ENCODE data around the gene GHRH.

Gene GHRH

DNA sequence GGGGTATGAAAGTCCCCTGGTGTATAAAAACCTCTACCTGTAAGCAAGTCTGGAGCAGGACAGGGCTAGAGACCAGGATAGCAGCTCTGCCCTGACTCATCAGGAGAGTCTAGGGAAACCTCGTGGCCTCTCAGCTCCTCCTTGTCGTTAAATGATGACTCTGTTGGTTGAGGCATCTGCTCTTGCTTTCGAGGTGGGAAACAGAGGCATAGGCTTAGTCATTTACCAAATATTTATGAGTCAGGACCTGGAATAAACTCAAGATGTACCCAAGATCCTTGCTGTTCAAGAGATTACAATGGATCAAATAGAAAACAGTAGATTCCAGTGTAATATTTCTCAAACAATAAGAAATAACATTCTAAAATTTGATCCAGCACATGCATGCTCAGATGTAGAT, 33.4 kb upstream of the GHRH start:
- Histone ChIP-seq H2BK15ac (ENCODE audit: low read depth, poor library complexity, severe bottlenecking) (no peak overlapping the region), H3K27ac (ENCODE audit: low read length, poor library complexity, severe bottlenecking) (peak overlapping the region; percentile 82), H2BK120ac (ENCODE audit: low read depth, low read length) (no peak overlapping the region), H3K23ac (ENCODE audit: low read length in 2 of 2) (no peak overlapping the region), H3K9me3 (ENCODE audit: control insufficient read depth, low read length) (no peaks in the 10 kb centered on the region), H3K79me1 (replicated peaks; ENCODE audit: low read length, poor library complexity, severe bottlenecking) (peaks cover 9% of the 10 kb centered on the region), H3K36me3 (ENCODE audit: control insufficient read depth in 1 of 2, insufficient read depth in 2 of 2, low read depth in 1 of 2, low read length in 2 of 2) (peaks cover 8 to 15% of the 10 kb centered on the region in 2 experiments), H2BK5ac (ENCODE audit: low read depth, low read length, poor library complexity, severe bottlenecking) (no peak overlapping the region), H3K4me2 (ENCODE audit: low read length, poor library complexity, severe bottlenecking) (no peak overlapping the region), H3K27me3 (ENCODE audit: control insufficient read depth in 1 of 2, insufficient read depth in 1 of 2, low read length in 2 of 2) (no peaks in the 10 kb centered on the region), H3K9ac (ENCODE audit: low read length) (peak overlapping the region; percentile 76), H3K4ac (ENCODE audit: low read depth in 1 of 2, low read length in 2 of 2) (no peak overlapping the region), H3K4me3 (ENCODE audit: insufficient read depth in 1 of 2, low read depth in 1 of 2, low read length in 2 of 2) (no peak overlapping the region), H2AFZ (ENCODE audit: low read depth, low read length) (no peak overlapping the region), H3K18ac (ENCODE audit: low read depth in 1 of 2, low read length in 2 of 2) (no peak overlapping the region), H4K8ac (ENCODE audit: low read length) (no peak overlapping the region), H3K4me1 (ENCODE audit: control insufficient read depth, insufficient read depth, low read depth, low read length) (peaks cover 19% of the 10 kb centered on the region), H4K91ac (ENCODE audit: low read length) (no peak overlapping the region), H2BK12ac (ENCODE audit: low read length in 2 of 2) (no peak overlapping the region), H3K14ac (ENCODE audit: low read length in 2 of 2) (no peak overlapping the region), H2AK5ac (ENCODE audit: low read length, severe bottlenecking) (no peak overlapping the region)
- DNase-seq, result peak; percentile 98
- 0% methylated on average over 1 of the region's 3 CpGs for WGBS

DNA sequence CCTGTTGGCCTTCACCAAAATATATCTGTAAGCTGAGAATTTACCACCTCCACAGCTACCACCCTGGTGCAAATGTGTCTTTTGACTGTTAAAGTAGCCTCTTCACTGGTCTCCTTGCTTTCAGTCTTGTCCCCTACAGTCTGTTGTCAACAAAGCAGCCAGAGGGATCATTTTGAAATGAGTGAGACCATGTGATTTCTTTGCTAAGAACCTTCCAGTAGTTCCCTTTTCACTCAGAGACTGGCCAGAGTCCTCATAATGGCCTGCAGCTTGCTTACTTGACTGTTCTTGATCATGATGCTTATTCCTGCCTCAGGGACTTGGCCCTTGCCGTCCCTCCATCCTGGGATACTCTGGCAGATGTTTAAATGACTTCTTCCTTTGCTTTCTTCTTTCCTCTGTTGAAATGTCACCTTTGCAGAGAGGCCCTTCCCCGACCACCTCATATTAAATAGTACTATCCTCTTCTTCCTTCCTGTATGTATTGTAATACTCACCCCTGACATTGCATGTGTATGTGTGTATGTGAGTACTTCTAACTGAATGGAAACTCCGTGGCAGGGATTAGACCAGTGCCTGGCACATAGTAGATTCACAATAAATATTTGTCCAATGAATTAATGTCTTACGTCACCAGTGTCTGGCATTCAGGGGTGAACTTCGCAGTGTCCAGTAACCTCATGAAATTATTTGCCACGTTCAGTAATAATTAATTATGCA, 32.8 kb upstream of the GHRH start:
- Histone ChIP-seq H3K18ac (ENCODE audit: low read depth in 1 of 2, low read length in 2 of 2) (peak overlapping the region in 1 of 2 experiments; percentile 42), H2BK15ac (ENCODE audit: low read depth, poor library complexity, severe bottlenecking) (no peak overlapping the region), H2BK12ac (ENCODE audit: low read length in 2 of 2) (peak overlapping the region in 1 of 2 experiments; percentile 69), H2AK5ac (ENCODE audit: low read length, severe bottlenecking) (peak overlapping the region; percentile 93), H3K23ac (ENCODE audit: low read length in 2 of 2) (no peak overlapping the region), H3K9me3 (ENCODE audit: control insufficient read depth, low read length) (no peaks in the 10 kb centered on the region), H3K9ac (ENCODE audit: low read length) (peak overlapping the region; percentile 70), H3K36me3 (ENCODE audit: control insufficient read depth in 1 of 2, insufficient read depth in 2 of 2, low read depth in 1 of 2, low read length in 2 of 2) (peaks cover 8 to 9% of the 10 kb centered on the region in 2 experiments), H3K4me1 (ENCODE audit: control insufficient read depth, insufficient read depth, low read depth, low read length) (peaks cover 15% of the 10 kb centered on the region), H2BK120ac (ENCODE audit: low read depth, low read length) (no peak overlapping the region), H3K79me1 (replicated peaks; ENCODE audit: low read length, poor library complexity, severe bottlenecking) (peaks cover 9% of the 10 kb centered on the region), H3K4me3 (ENCODE audit: insufficient read depth in 1 of 2, low read depth in 1 of 2, low read length in 2 of 2) (no peak overlapping the region), H2AFZ (ENCODE audit: low read depth, low read length) (no peak overlapping the region), H3K27ac (ENCODE audit: low read length, poor library complexity, severe bottlenecking) (peak overlapping the region; percentile 82), H2BK5ac (ENCODE audit: low read depth, low read length, poor library complexity, severe bottlenecking) (peak overlapping the region; percentile 60), H3K4ac (ENCODE audit: low read depth in 1 of 2, low read length in 2 of 2) (peak overlapping the region in 1 of 2 experiments; percentile 38), H4K91ac (ENCODE audit: low read length) (no peak overlapping the region), H3K14ac (ENCODE audit: low read length in 2 of 2) (no peak overlapping the region), H3K4me2 (ENCODE audit: low read length, poor library complexity, severe bottlenecking) (no peak overlapping the region), H3K27me3 (ENCODE audit: control insufficient read depth in 1 of 2, insufficient read depth in 1 of 2, low read length in 2 of 2) (no peaks in the 10 kb centered on the region), H4K8ac (ENCODE audit: low read length) (no peak overlapping the region)
- peak; percentile 89 for DNase-seq
- WGBS, result 28% methylated on average over 3 of the region's 6 CpGs

DNA sequence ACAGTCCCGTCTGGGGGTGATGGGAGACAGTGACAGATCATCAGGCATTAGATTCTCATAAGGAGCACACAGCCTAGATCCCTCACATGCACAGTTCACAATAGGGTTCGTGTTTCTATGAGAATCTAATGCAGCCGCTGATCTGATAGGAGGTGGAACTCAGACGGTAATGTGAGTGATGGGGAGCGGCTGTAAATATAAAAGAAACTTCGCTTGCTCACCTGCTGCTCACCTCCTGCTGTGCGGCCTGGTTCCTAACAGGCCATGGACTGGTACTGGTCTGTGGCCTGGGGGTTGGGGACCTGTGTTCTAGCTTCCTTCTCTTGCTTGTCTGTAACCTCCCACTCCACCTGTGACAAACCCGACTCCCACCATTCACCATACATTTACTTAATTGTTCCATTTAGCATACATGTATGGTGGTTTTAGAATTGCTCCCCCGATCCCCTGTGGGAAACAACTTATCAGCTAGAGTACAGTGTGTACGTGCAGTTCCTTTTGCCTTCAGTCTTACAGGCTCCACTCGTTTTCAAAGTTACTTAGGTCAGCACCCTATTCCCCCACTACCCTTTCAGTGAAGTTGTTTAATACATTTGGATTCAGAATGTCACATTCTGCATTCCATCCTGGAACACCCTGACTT, 31.8 kb upstream of the GHRH start:
- peak overlapping the region; percentile 72 for H2AK5ac ChIP-seq (ENCODE audit: low read length, severe bottlenecking)
- peak overlapping the region; percentile 63 for H3K27ac ChIP-seq (ENCODE audit: low read length, poor library complexity, severe bottlenecking)
- no peaks in the 10 kb centered on the region for H3K9me3 ChIP-seq (ENCODE audit: control insufficient read depth, low read length)
- H3K36me3 ChIP-seq (ENCODE audit: control insufficient read depth in 1 of 2, insufficient read depth in 2 of 2, low read depth in 1 of 2, low read length in 2 of 2), result peaks cover 4 to 8% of the 10 kb centered on the region in 2 experiments
- H4K8ac ChIP-seq (ENCODE audit: low read length), result no peak overlapping the region
- no peak overlapping the region for H3K14ac ChIP-seq (ENCODE audit: low read length in 2 of 2)
- peaks cover 7% of the 10 kb centered on the region for H3K79me1 ChIP-seq (replicated peaks; ENCODE audit: low read length, poor library complexity, severe bottlenecking)
- no peak overlapping the region for H3K4me2 ChIP-seq (ENCODE audit: low read length, poor library complexity, severe bottlenecking)
- H3K4me1 ChIP-seq (ENCODE audit: control insufficient read depth, insufficient read depth, low read depth, low read length), result peaks cover 17% of the 10 kb centered on the region
- H3K4me3 ChIP-seq (ENCODE audit: insufficient read depth in 1 of 2, low read depth in 1 of 2, low read length in 2 of 2), result no peak overlapping the region
- no peak overlapping the region for H3K18ac ChIP-seq (ENCODE audit: low read depth in 1 of 2, low read length in 2 of 2)
- H3K9ac ChIP-seq (ENCODE audit: low read length), result peak overlapping the region; percentile 70
- no peak for DNase-seq
- peak overlapping the region; percentile 59 for H2BK5ac ChIP-seq (ENCODE audit: low read depth, low read length, poor library complexity, severe bottlenecking)
- no peak overlapping the region for H2BK120ac ChIP-seq (ENCODE audit: low read depth, low read length)
- H3K4ac ChIP-seq (ENCODE audit: low read depth in 1 of 2, low read length in 2 of 2), result no peak overlapping the region
- no peaks in the 10 kb centered on the region for H3K27me3 ChIP-seq (ENCODE audit: control insufficient read depth in 1 of 2, insufficient read depth in 1 of 2, low read length in 2 of 2)
- no peak overlapping the region for H2AFZ ChIP-seq (ENCODE audit: low read depth, low read length)
- H3K23ac ChIP-seq (ENCODE audit: low read length in 2 of 2), result no peak overlapping the region
- H2BK15ac ChIP-seq (ENCODE audit: low read depth, poor library complexity, severe bottlenecking), result no peak overlapping the region
- WGBS, result 97% methylated on average over 10 of the region's 11 CpGs
- peak overlapping the region in 1 of 2 experiments; percentile 31 for H2BK12ac ChIP-seq (ENCODE audit: low read length in 2 of 2)
- H4K91ac ChIP-seq (ENCODE audit: low read length), result no peak overlapping the region

DNA sequence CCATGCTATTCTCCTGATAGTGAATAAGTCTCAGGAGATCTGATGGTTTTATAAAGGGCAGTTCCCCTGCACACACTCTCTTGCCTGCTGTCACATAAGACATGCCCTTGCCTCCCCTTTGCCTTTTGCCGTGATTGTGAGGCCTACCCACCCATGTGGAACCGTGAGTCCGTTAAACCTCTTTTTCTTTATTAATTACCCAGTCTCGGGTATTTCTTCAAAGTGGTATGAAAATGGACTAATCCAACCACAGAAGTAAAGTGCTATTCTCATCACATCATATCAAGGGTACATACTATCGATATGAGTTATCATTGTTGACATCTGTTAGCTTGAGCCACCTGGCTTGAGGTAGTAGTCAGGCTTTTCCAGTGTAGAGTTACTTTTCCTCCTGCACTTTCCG, 30.1 kb upstream of the GHRH start:
- Histone ChIP-seq H3K4me2 (ENCODE audit: low read length, poor library complexity, severe bottlenecking) (no peak overlapping the region), H3K4me1 (ENCODE audit: control insufficient read depth, insufficient read depth, low read depth, low read length) (peaks cover 17% of the 10 kb centered on the region), H4K91ac (ENCODE audit: low read length) (no peak overlapping the region), H3K27ac (ENCODE audit: low read length, poor library complexity, severe bottlenecking) (no peak overlapping the region), H2BK12ac (ENCODE audit: low read length in 2 of 2) (no peak overlapping the region), H2BK5ac (ENCODE audit: low read depth, low read length, poor library complexity, severe bottlenecking) (no peak overlapping the region), H3K18ac (ENCODE audit: low read depth in 1 of 2, low read length in 2 of 2) (no peak overlapping the region), H3K79me1 (replicated peaks; ENCODE audit: low read length, poor library complexity, severe bottlenecking) (peaks cover 4% of the 10 kb centered on the region), H3K23ac (ENCODE audit: low read length in 2 of 2) (no peak overlapping the region), H2AFZ (ENCODE audit: low read depth, low read length) (no peak overlapping the region), H3K4me3 (ENCODE audit: insufficient read depth in 1 of 2, low read depth in 1 of 2, low read length in 2 of 2) (no peak overlapping the region), H3K9me3 (ENCODE audit: control insufficient read depth, low read length) (no peaks in the 10 kb centered on the region), H2BK120ac (ENCODE audit: low read depth, low read length) (no peak overlapping the region), H3K14ac (ENCODE audit: low read length in 2 of 2) (no peak overlapping the region), H2AK5ac (ENCODE audit: low read length, severe bottlenecking) (no peak overlapping the region), H3K9ac (ENCODE audit: low read length) (no peak overlapping the region), H2BK15ac (ENCODE audit: low read depth, poor library complexity, severe bottlenecking) (no peak overlapping the region), H3K4ac (ENCODE audit: low read depth in 1 of 2, low read length in 2 of 2) (no peak overlapping the region), H3K36me3 (ENCODE audit: control insufficient read depth in 1 of 2, insufficient read depth in 2 of 2, low read depth in 1 of 2, low read length in 2 of 2) (peaks cover 4 to 8% of the 10 kb centered on the region in 2 experiments), H3K27me3 (ENCODE audit: control insufficient read depth in 1 of 2, insufficient read depth in 1 of 2, low read length in 2 of 2) (no peaks in the 10 kb centered on the region), H4K8ac (ENCODE audit: low read length) (no peak overlapping the region)
- DNase-seq, result no peak
- WGBS, result 100% methylated on average over 6 of the region's 6 CpGs

All from mesenchymal stem cell (in vitro differentiated cells and primary cell).